HPDE6-E6E7 (cell line): ENCODE measurements around the gene CACNA1C.

Experiments
- DNase-seq: peaks from one replicate; pipeline ENCODE4 v3.0.0; 2011; ENCODE audit warnings: missing footprints; ENCODE audit errors: extremely low spot score

The CACNA1C gene

DNA sequence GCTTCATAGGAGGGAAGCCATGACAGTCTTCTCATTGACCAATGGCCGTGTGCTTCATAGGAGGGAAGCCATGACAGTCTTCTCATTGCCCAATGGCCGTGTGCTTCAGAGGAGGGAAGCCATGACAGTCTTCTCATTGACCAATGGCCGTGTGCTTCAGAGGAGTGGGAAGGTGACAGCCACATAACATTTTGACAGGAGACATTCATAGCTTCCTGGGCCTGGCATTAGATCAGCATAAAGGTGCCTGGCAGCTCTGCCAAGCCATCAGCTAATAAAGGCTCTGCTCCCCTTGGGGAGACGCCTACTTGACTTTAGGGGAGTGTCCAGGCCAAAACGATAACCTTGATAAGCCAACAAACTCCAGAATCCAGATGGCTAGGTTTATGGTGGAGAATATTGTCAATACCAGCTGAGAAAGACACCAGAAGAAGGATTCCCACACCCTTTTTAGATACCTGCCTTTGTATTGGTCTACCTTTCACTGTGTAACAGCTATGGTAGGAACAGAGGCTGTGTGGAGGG, 468.0 kb downstream of the CACNA1C start:
- no peak for DNase-seq

DNA sequence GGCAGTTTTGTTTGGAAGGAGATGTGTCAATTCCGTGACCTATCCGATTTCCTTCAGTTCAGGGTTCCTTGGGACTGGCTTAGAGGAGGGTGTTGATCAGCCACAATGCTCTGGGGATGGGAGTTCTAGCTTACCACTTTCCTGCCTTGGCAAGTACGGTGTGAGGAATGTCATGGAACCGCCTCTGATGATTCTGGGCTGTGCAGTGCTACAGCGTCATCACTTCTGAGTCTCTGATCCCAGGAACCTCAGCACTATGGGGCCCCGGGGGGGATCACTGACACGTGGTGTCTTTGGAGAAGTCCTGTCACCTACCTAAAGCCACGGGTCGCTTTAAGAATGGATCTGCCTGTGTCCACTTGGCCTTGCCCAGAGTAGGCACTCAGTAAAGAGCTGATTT, 470.5 kb downstream of the CACNA1C start:
- DNase-seq = no peak

DNA sequence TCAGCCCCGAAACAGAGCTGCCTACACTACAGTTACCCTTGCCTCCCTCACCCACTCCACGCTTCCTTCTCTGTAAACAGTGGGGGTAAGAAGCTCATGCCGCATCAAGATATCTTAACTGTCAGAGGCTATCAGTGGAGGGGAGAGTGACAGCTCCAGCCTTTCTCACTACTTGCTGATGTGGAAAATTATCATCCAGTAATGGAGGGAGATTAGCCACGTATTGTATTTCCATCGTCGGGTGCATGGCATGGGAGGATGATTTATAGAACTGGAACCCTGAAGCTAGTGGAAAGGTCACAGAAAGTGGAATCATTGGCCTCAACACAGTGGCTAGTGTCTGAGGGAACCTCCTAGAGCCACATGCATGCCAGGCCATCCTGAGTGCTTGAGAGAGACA, 471.1 kb downstream of the CACNA1C start:
- DNase-seq = no peak

DNA sequence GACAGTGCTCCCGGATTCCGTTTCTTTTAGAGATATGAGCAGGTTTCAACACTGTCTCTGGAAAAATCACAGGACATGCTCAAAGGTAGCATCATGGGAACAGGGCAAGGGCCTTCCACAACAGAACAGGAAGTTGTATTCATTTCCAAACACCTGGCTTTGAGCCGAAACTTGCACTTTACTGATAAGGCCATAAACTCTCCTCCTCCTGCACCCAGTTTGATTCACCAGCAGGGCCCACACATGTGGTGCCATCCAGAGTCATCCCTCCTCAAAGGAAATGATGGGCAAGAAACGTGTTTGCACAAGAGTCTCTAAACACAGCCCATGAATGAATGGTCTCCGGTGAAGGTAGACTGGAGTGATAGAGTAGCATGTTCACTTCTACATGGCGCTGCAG, 473.6 kb downstream of the CACNA1C start:
- no peak for DNase-seq

DNA sequence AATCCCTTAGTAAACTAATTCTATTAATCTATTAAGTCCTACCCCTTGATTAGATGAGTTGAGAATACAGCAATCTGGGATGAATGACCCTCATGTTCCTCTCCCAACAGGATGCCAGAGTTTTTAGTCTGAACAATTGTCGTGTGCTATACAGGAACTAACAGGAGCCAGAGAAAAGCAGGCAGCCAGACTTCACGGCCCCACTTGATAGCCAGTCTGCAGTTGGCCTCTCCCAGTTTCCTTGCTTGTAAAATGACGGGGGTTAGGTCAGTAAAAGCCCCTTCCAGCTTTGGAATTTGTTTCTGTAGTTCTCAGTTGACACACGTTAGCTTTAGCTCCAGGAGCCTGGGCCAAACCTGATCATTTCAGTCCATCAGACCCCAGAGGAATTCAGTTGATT, 475.2 kb downstream of the CACNA1C start:
- no peak for DNase-seq

DNA sequence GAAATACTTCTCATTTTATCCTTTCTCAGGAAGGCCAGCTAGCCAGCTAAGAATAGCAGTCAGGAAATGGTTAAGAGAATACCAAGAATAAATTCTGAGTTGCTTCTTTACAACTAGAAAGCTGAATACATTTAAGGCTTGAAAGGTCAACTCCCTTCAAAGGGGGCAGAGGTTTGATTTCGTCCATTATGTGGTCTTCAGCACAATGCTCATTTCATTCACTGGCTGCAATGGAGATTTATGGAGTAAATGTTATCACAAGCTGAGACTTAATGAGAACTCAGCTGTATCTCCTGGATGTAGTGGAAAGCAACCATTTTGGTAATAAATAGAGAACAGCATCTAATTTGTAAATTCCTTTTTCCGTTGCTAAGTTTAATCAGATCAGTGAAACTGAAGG, 477.0 kb downstream of the CACNA1C start:
- DNase-seq = no peak

DNA sequence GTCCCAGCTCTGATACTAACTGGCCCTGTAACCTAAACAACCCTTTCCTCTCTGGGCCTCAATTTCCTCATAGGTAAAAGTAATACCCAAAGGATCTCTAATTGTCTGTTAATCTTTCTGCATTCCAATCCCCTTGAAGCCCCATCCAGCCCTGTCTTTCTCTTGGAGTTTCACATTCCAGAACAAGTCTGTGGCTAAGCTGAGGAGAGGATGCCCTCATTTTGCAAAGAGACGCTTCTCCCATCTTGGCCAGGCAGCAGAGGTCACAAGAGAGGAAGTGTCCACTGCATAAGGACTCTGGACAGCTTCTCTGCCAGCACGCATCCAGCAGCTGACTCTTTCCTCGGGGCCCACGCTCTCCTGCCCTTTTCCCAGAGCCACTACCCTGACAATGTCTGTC, 478.6 kb downstream of the CACNA1C start:
- no peak for DNase-seq

DNA sequence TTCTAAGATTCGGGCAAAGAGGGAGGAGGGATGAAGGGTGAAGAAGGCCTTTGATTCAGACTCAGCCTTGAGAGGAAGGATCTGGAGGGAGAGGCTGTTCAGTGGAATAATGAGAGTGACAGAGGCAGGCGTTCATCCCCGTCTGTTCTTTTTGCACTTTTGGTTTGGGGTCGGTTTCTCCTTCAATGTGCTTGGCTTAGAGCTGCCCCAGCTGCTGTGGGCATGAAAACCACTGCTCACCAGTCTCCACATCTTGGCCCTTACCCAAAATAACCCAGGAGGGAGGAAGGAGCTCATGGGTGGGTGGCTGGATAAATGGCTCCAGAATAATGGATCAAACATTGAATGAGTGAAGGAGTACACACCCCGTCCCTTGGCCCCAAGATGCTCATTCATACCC, 480.2 kb downstream of the CACNA1C start:
- no peak for DNase-seq

DNA sequence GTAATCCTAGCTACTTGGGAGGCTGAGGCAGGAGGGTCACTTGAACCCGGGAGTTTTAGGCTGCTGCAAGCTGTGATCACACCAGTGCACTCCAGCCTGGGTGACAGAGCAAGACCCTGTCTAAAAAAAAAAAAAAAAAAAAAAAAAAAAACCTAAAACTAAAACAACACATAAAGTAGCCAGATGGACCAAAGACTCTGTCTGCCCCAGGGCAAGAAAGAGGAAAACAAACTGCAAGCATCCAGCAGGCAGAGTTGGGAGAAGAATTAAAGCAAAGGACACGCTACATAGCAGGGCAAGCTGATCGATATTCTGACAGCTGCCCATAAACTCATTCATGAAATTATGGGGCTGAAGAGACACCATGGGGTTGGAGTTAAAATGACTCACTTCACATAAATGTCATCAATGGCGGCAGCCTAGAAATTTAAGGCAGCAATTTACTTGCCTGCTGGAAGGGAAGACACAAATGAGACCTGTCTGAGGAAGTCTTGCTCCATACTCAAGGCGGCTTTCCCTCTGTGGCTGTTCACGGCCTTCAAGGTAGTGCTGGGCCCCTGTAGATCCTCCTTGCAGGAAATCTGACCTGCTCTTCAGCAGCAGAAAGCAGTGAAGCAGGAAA, 482.9 kb downstream of the CACNA1C start:
- DNase-seq = no peak

DNA sequence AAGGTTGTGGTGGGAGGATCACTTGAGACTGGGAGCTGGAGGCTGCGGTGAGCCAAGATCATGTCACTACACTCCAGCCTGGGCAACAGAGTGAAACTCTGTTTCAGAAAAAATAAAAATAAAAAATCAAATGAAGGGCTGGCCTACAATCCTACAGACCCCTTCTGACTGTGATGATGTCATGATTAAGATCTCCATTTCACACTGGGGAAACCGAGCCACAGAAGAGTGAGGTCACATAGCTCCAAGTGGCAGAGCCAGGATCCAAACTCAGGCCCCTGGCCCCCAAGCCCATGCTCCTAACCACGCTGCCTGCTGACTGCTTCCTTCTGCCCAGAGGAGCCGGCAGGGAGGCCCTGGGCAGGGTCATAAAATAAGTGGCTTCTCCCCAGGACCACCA, 483.9 kb downstream of the CACNA1C start:
- no peak for DNase-seq

DNA sequence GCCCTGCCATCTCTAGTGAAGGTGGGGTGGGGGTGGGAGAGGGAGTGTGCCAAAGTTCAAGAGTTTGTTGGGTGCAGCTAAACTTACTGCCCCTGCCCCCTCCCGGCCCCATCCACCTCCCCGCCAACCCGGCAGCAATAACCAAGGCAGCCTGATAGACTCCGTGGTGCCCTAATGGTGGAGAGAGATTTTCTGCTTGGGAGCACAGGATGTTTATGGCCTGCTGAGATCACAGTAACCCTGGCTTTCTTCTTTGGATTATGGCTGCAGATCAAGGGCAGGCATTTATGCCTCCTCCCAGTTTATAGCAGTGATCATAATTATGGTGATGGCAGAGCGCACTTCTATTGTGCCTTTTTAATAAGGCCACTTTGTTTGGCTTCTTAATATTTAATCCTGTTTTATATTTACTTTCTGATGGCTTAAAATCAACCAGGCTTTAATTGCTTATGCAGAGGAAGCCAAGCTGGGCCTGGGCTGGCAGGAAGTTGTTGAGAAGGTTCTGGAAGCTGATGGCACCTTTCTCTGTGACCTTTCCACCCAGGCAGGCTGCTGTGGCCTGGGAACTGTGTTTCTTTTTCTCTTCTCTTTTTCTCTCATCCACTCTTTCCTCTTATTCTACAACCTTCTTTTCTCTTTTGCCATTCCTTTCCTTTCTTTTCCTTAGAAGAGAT, 485.2 kb downstream of the CACNA1C start:
- no peak for DNase-seq

DNA sequence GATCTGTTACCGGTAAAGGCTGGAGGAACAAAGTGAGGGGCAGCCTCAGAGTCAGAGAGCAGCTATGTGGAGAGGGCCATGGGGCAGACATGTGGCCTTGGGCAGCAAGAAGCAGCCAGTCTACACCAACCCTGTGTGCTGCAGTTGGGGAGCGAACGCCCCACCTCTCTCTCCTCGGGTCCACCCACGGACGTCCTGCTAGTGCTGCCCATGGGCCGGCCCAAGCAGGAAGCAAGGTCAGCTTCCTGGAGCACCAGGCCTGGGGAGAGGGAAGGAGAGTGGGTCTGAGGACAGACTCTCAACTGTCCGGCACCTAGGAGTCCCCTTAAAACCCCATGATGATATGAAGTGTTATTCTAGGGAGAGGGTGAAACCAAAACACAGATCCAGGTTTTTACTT, 487.2 kb downstream of the CACNA1C start:
- DNase-seq = no peak

DNA sequence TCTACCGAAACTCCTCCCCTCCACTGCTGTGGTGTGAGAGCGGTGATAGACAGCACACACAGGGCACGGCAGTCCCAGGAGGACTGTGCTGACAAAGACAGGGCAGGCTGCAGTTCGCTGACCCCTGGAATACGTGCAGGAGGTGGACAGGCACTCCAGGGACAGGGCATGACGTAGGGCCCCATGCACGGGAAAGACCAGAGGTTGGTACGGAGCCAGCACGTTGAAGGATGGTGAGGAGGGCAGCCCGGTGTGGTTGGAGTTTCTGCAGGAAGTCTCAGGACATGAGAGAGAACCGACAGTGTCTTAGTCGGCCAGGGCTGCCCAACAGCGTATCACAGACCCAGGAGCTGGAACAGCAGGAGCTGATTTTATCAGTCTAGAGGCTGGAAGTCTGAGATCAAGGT, 487.8 kb downstream of the CACNA1C start:
- DNase-seq = no peak

DNA sequence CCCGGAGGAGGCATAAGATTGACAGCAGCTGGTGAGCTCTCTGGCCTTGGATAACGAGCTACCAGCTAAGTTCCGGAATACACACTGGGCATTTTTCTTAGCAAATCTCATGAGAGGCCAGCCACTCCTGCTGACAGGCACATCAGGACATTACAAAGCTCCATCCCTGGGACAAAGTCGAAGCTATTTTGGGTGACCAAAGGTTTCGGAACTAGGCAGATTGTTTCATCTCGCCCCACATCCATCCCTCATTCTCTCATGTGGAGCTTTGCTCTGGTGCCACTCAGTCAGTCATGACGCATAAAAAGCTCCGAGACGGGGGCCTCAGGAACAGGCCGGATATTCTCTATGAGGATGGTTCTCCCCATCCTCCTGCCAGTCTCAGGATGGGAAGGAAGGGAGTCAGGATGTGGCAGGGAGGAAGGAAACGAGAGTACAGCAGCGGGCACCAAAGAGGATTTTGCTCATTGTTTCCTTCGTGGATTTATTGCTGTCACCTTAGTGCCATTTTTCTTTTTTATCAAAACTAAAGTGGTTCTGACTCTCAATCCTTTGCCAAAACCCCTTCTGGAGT, 488.9 kb downstream of the CACNA1C start:
- DNase-seq = no peak

DNA sequence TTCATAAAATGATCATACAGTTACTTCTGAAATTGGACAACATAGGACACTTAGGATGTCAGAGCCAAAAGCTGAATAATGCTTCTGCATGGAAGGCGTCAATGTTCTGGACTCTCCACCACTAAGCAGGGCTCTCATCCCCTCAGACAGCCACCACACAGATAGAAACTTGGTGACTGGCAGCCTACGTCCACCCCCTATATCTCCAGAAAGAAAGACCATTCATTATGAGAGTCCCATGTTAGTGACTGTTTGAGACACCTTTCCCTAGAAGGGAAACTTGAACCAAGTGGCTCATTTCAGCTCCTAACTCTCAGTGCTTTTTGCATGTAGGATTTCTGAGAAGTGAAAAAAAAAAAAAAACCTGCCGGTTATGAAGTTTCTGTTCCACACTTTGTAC, 491.0 kb downstream of the CACNA1C start:
- no peak for DNase-seq

DNA sequence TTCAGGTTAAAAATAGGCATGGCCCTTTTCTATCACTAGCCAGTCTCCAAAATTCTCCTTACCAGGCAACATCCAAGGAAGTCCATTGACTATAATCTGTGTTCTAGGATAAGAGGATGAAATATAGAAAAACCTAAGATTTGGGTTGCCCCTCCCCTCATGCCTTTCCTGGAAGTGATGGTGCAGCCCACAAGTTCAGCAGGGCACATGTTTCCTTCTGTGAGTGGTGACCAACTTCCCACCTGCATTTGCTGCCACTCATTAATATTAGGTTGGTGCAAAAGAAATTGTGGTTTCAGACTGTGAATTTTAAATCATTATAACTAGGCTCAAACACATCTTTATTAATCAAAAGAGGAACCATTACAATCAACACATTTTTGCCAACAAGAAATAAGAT, 491.4 kb downstream of the CACNA1C start:
- DNase-seq = no peak

DNA sequence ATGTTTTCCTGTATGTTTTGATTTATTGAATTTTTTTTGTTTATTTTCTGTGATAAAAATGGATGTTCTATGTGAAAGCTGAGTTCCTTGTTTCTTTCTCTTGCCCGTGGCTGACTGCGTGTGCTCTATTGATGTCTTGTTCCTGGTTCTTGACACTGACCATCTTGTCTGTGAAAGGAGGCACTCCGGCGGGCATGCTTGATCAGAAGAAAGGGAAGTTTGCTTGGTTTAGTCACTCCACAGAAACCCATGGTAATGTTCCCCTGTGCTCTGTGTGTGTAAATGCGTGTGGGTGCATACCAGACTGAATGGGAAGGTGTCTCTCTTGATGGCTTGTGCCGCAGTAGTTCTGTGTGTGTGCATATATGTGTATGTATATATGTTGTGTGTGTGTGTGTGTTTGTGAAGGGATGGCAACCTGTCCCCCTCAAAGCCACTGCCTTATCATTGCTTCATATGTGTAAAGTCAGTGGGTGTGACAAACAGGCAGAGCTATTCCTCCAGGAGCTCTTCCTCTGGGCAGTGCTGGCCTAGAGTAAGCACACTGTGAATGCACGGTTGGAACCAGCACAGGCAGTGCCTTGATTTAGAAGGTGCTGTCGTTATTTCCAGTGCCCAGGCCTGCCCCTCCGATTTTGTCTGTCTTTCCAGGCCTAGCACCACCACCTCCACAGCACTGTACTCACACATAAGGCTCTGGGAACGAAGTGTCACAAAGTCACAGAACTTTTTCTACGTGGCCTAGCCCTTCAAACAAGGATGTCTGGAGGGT, 494.7 kb downstream of the CACNA1C start:
- no peak for DNase-seq

DNA sequence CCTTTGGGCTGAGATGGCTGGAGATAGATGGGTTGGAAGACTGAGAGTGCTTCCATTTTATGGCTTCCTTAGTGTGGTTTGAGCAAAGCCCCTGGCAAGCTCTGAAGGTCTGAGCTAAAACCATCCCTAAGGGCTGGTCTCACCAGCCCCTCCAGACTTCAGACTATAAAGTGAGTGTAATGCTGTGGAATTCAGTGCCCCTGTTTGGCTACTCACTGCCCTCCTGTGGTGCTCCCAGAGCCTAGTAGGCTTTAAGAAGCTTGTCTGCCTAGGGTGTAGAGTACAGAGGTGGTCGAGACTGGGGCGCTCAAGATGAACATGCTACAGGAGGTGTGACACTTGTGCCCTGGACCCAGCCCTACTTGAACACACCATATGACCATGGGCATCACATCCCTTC, 495.3 kb downstream of the CACNA1C start:
- DNase-seq = no peak

DNA sequence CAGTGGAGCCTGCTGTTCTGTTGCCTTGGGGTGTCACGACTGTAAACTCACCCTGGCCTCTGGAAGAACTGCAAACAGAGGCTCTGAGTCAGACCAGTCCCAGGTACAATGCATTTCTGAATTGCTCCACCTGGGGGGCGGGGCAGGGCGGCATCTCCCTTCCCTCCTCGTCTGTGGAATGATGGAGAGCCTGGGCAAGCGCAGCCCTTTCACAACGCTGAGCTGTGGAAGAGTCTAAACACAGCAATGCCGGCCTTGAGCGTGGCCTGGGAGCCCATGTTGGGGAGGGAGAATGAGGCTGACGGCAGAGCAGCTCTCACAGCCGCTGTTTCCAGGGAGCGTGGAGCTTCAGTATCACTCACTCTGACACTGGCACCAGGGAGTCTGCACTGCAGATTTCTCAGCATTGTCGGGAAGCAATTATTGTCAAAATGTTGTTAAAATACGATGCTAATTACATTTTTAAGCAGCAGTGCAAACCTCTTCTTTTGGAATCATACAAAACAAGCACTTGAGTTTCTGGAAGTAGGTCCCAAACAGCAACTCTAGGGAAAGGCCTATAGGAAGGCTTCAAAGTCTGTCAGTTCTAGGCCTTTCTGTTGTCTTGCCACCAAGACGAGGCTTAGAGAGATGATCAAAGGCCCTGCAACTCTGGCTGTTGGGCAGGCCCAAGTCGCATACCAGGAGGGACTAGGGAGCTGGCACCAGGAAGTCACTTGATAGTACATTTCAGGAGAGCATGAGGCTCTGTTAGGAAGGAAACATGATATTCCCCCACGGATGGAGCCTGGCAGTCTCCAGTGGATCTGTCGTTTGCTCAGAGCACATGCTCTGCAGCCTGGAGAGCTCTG, 498.0 kb downstream of the CACNA1C start:
- no peak for DNase-seq

DNA sequence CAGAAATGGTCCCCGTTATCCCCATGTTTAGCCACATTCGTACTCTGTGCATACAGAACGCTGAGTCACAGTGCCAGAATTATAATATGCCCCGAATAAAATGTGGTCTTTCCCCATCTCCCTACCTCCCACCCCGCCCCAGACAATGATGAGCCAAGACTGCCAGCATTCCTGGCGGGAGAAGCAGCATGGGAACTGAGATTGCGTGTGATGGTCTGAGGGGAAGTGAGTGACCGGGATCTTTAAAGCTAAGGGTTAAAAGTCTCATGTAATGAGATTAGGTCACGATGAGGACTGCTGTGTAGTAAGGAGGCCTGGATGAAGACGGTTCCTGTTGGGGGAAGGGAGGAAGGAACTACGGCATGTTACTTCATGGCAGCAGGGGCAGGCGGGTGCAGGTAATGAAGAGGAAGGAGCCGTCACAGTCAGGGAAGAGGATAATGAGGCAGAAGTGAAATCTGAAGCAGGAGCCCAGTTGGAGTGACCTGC, 498.7 kb downstream of the CACNA1C start:
- DNase-seq = no peak

DNA sequence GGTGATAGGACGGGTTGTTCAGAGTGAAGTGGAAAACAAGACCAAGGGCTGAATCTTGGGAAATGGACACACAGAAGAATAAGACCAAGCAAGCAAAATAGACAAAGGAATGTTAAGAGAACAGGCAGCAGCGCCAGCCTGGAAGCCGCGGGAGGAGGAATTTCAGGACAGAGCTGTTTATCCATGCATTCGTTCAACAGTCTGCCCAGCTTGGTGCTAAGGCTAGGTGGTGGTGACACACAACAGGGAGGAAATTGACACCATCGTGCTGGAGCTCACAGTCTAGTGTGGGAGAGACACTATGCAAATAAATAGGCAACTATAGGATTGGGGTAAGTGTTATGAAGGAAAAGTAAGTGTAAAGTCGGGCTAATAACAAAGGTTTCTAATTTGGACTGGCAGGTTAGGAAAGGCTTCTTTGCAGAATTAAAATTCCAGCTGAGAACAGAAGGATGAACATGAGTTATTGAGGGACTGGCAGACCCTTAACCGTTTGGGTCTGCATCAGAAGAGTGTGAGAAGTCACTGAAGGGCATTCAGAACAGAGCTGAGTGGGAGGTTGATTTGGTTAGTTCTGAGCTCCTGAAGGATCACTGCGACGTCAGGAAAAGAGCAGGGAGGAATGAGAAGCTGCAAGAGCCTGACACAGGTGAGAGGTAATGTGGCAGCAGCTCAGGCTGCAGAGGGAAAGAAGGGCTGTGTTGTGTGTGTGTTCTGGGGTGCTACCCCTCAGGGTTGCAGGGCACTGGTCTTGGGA, 499.4 kb downstream of the CACNA1C start:
- DNase-seq = no peak
